Liver (tissue), 9 donors: ENCODE data around the gene TCTN1. TPM values are rescaled to one million over a fixed set of nuclear protein-coding genes. Genes with fewer than 3 reads are reported as not detected.

Experiments
- DNase-seq: peaks from one replicate; pipeline ENCODE4 v3.0.0-alpha.2; 2017; ENCODE audit warnings: low spot score
- H3K27ac ChIP-seq, 2 donors: one replicate each; pipeline ENCODE4 v1.7.0; 2013; ENCODE audit warnings: inconsistent platforms in 2 of 2, low read length in 2 of 2, control low read depth in 1 of 2, low read depth in 1 of 2, mild to moderate bottlenecking in 1 of 2
- H3K27me3 ChIP-seq, 4 donors: one replicate each; pipeline versions ENCODE4 v1.6.1 to v1.7.0; 2013; ENCODE audit warnings: low read length in 3 of 4, inconsistent platforms in 1 of 4, mild to moderate bottlenecking in 1 of 4, moderate library complexity in 1 of 4; ENCODE audit not compliant: control insufficient read depth in 4 of 4, insufficient read depth in 4 of 4
- H3K36me3 ChIP-seq, 4 donors: one replicate each; pipeline versions ENCODE4 v1.6.1 to v1.7.0; 2013; ENCODE audit warnings: low read length in 3 of 4, mild to moderate bottlenecking in 3 of 4, low read depth in 1 of 4, moderate library complexity in 1 of 4; ENCODE audit not compliant: control insufficient read depth in 4 of 4, insufficient read depth in 3 of 4
- H3K4me1 ChIP-seq, 4 donors: one replicate each; pipeline versions ENCODE4 v1.6.1 to v1.7.0; 2013; ENCODE audit warnings: low read length in 3 of 4, mild to moderate bottlenecking in 3 of 4, moderate library complexity in 1 of 4; ENCODE audit not compliant: control insufficient read depth in 4 of 4, insufficient read depth in 4 of 4
- H3K4me3 ChIP-seq, 3 donors: one replicate each; pipeline versions ENCODE4 v1.6.1 to v1.7.0; 2013; ENCODE audit warnings: low read length in 3 of 3, control low read depth in 1 of 3, low read depth in 1 of 3, mild to moderate bottlenecking in 1 of 3
- H3K9ac ChIP-seq, 2 donors: one replicate each; pipeline ENCODE4 v1.7.0; 2013; ENCODE audit warnings: low read length in 2 of 2, mild to moderate bottlenecking in 2 of 2, moderate library complexity in 2 of 2, control low read depth in 1 of 2, low read depth in 1 of 2
- H3K9me3 ChIP-seq, 4 donors: one replicate each; pipeline versions ENCODE4 v1.6.1 to v1.7.0; 2013; ENCODE audit warnings: low read length in 3 of 4; ENCODE audit not compliant: control insufficient read depth in 4 of 4
- EGR1 ChIP-seq, 2 donors: IDR thresholded peaks; 2 replicates each; pipeline ENCODE4 v1.6.1; 2016 to 2018; ENCODE audit warnings: antibody characterized with exemption in 2 of 2, low read depth in 2 of 2
- FOXA1 ChIP-seq: IDR thresholded peaks from 2 replicates; pipeline ENCODE4 v1.6.1; 2016; ENCODE audit warnings: antibody characterized with exemption
- GABPA ChIP-seq, 2 donors: IDR thresholded peaks in 1 of 2; conservative IDR thresholded peaks in 1 of 2; 2 replicates each; pipeline ENCODE4 v1.6.1; 2016; ENCODE audit warnings: antibody characterized with exemption in 2 of 2, mild to moderate bottlenecking in 1 of 2, moderate library complexity in 1 of 2
- HNF4G ChIP-seq: IDR thresholded peaks from 2 replicates; pipeline ENCODE4 v1.6.1; 2016; ENCODE audit warnings: antibody characterized with exemption
- JUND ChIP-seq, 2 donors: IDR thresholded peaks; 2 replicates each; pipeline ENCODE4 v1.6.1; 2016; ENCODE audit warnings: antibody characterized with exemption in 2 of 2
- NR2F2 ChIP-seq: IDR thresholded peaks from 2 replicates; pipeline ENCODE4 v1.6.1; 2016; ENCODE audit warnings: antibody characterized with exemption
- RXRA ChIP-seq, 2 donors: IDR thresholded peaks; 2 replicates each; pipeline ENCODE4 v1.6.1; 2017 to 2018; ENCODE audit warnings: antibody characterized with exemption in 2 of 2, mild to moderate bottlenecking in 1 of 2
- SP1 ChIP-seq: IDR thresholded peaks from 2 replicates; pipeline ENCODE4 v1.6.1; 2018; ENCODE audit warnings: antibody characterized with exemption, mild to moderate bottlenecking
- TAF1 ChIP-seq: conservative IDR thresholded peaks from 2 replicates; pipeline ENCODE4 v1.6.1; 2016; ENCODE audit warnings: antibody characterized with exemption, mild to moderate bottlenecking
- YY1 ChIP-seq: IDR thresholded peaks from 2 replicates; pipeline ENCODE4 v1.6.1; 2016; ENCODE audit warnings: antibody characterized with exemption, mild to moderate bottlenecking
- WGBS: extraction: QIAGEN DNeasy Blood & Tissue Kit; methylation state at CpG from one replicate; pipeline ENCODE4 v1.1.7; 2013; 5-methylcytosine and 5-hydroxymethylcytosine counted together
- polyA plus RNA-seq, 2 donors: library from polyadenylated mRNA; stranded (reverse) in 1 of 2; unstranded in 1 of 2; fragments of 200-250 nt in 1 of 2; fragments of >200 nt in 1 of 2; fragmentation: Nextera tagmentation in 1 of 2; extraction: Ambion mirVana in 1 of 2; gene quantifications; one replicate each; pipeline versions ENCODE4 v1.2.1 to v1.2.3, GENCODE V29; 2013 to 2015
- total RNA-seq, 2 donors: library from RNA; depleted of rRNA; stranded (reverse); fragments of >200 nt; gene quantifications; one replicate each; pipeline ENCODE4 v1.2.3, GENCODE V29; 2014
- TF ChIP-seq, protein P1 (sequence below): fragments of 150-350 bp; IDR thresholded peaks from 2 replicates; pipeline ENCODE4 v1.5.1; 2017; ENCODE audit warnings: improper control_type of control experiment, low read depth, low read length; ENCODE audit not compliant: missing input control
- TF ChIP-seq, protein P2 (sequence below): IDR thresholded peaks from 2 replicates; pipeline ENCODE4 v1.6.1; 2016; ENCODE audit warnings: antibody characterized with exemption
- donor health status: healthy.
- donor health status: healthy.
- donor health status: healthy.
- donor health status: healthy.
- donor health status: healthy.

TCTN1 gene
- total and polyA plus RNA-seq, 4 donors, result 6.0 to 12.0 (median 10.9) TPM

DNA sequence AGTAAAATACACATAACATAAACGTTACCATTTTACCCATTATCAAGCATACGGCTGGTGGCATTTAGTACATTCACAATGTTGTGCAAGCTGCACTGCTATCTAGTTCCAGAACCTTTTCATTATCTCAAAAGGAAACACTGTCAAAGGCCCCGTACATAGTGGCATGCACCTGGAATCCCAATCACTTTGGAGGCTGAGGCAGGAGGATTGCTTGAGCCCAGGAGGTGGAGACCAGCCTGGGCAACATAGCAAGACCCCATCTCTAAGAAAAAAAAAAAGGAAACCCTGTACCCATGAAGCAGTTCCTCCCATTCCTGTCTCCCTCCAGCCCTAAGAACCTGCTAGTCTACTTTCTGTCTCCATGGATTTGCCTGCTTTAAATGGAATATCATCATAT lies 82.4 kb downstream of the TCTN1 start:
- Histone ChIP-seq H3K36me3 (no peaks in the 10 kb centered on the region), H3K4me1 (peaks cover 0 to 6% (median 2%) of the 10 kb centered on the region in 4 donors), H3K4me3 (no peak overlapping the region), H3K9ac (no peak overlapping the region), H3K27me3 (no peaks in the 10 kb centered on the region), H3K9me3 (no peaks in the 10 kb centered on the region), H3K27ac (no peak overlapping the region)
- no peak for DNase-seq
- 88% methylated on average over 3 of the region's 3 CpGs for WGBS
- TF ChIP-seq SP1 (no peak), JUND (IDR thresholded peaks at IDR 0.05) (no peak), NR2F2 (no peak)
- TF ChIP-seq, protein P1, sequence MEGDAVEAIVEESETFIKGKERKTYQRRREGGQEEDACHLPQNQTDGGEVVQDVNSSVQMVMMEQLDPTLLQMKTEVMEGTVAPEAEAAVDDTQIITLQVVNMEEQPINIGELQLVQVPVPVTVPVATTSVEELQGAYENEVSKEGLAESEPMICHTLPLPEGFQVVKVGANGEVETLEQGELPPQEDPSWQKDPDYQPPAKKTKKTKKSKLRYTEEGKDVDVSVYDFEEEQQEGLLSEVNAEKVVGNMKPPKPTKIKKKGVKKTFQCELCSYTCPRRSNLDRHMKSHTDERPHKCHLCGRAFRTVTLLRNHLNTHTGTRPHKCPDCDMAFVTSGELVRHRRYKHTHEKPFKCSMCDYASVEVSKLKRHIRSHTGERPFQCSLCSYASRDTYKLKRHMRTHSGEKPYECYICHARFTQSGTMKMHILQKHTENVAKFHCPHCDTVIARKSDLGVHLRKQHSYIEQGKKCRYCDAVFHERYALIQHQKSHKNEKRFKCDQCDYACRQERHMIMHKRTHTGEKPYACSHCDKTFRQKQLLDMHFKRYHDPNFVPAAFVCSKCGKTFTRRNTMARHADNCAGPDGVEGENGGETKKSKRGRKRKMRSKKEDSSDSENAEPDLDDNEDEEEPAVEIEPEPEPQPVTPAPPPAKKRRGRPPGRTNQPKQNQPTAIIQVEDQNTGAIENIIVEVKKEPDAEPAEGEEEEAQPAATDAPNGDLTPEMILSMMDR, result no peak

DNA sequence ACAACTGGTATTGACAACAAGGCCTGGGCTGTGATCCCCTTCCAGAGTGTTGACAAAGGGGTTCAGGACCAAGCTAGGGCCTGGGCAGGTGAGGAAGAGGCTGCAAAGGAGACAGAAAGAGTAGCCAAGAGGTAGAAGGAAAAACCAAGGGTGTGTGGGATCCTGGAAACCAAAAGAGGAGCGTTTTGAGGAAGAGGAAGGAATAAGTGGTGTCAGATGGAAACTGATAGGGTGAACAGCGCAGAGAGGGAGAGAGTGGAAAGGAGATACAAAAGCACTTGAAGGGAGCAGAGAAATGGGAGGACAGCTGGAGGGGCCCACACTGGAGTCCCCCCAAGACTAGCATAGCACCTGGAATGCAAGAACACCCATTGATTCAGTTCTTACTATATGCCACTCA lies 83.3 kb downstream of the TCTN1 start:
- TF ChIP-seq FOXA1 (no peak), YY1 (no peak), RXRA (IDR thresholded peaks at IDR 0.05) (no peak), SP1 (no peak), TAF1 (no peak), JUND (IDR thresholded peaks at IDR 0.05) (no peak), NR2F2 (no peak), EGR1 (IDR thresholded peaks at IDR 0.05; ENCODE audit: low read depth in 2 of 2) (no peak), HNF4G (no peak), GABPA (IDR thresholded peaks at IDR 0.05 in 1 of 2, conservative IDR thresholded peaks at IDR 0.05 in 1 of 2) (no peak)
- TF ChIP-seq, protein P1, result no peak
- TF ChIP-seq, protein P2, sequence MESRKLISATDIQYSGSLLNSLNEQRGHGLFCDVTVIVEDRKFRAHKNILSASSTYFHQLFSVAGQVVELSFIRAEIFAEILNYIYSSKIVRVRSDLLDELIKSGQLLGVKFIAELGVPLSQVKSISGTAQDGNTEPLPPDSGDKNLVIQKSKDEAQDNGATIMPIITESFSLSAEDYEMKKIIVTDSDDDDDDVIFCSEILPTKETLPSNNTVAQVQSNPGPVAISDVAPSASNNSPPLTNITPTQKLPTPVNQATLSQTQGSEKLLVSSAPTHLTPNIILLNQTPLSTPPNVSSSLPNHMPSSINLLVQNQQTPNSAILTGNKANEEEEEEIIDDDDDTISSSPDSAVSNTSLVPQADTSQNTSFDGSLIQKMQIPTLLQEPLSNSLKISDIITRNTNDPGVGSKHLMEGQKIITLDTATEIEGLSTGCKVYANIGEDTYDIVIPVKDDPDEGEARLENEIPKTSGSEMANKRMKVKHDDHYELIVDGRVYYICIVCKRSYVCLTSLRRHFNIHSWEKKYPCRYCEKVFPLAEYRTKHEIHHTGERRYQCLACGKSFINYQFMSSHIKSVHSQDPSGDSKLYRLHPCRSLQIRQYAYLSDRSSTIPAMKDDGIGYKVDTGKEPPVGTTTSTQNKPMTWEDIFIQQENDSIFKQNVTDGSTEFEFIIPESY, result no peak
- H3K4me1 ChIP-seq, result peaks cover 0 to 6% (median 2%) of the 10 kb centered on the region in 4 donors
- no peak overlapping the region for H3K27ac ChIP-seq
- no peaks in the 10 kb centered on the region for H3K36me3 ChIP-seq
- WGBS, result 90% methylated on average over 2 of the region's 2 CpGs
- H3K9me3 ChIP-seq, result no peaks in the 10 kb centered on the region
- H3K4me3 ChIP-seq, result no peak overlapping the region
- no peak for DNase-seq
- no peak overlapping the region for H3K9ac ChIP-seq
- H3K27me3 ChIP-seq, result no peaks in the 10 kb centered on the region
